GM21360 (cell line): ENCODE results near the gene EEF2.

Experiments used
- ATAC-seq: cut with Tn5 transposase; IDR thresholded peaks from one replicate; pipeline ENCODE4 v1.9.1; 2021; ENCODE audit warnings: mild to moderate bottlenecking, moderate library complexity; ENCODE audit not compliant: unreplicated experiment

EEF2 gene

GRCh38 chr19:3984908-3985642 lies at the start of gene EEF2:
TSS of gene EEF2 (minus strand) at chr19:3985463. CDS start at chr19:3985380, 83 bp downstream.
- ATAC-seq = peak; percentile 41

GRCh38 chr19:4034048-4035017 lies 49.1 kb upstream of the EEF2 start:
- ATAC-seq = no peak

GRCh38 chr19:4033028-4033956 lies 48.0 kb upstream of the EEF2 start:
- no peak for ATAC-seq

- ATAC-seq = no peak
Observed at GRCh38 chr19:4032436-4032835, 47.2 kb upstream of the EEF2 start.

GRCh38 chr19:4031420-4031819 lies 46.2 kb upstream of the EEF2 start:
- no peak for ATAC-seq

- no peak for ATAC-seq
Observed at GRCh38 chr19:4030981-4031380, 45.7 kb upstream of the EEF2 start.

GRCh38 chr19:4030552-4030951 lies 45.3 kb upstream of the EEF2 start:
- no peak for ATAC-seq

- ATAC-seq = no peak
Observed at GRCh38 chr19:4029247-4029614, 44.0 kb upstream of the EEF2 start.

- no peak for ATAC-seq
Observed at GRCh38 chr19:4028334-4029246, 43.3 kb upstream of the EEF2 start.

GRCh38 chr19:4027146-4027545 lies 41.9 kb upstream of the EEF2 start:
- ATAC-seq = no peak

- ATAC-seq = no peak
Observed at GRCh38 chr19:4025317-4025716, 40.1 kb upstream of the EEF2 start.

GRCh38 chr19:4023600-4024398 lies 38.5 kb upstream of the EEF2 start:
- ATAC-seq = no peak

- ATAC-seq = no peak
Observed at GRCh38 chr19:4019578-4019977, 34.3 kb upstream of the EEF2 start.

- ATAC-seq = no peak
Observed at GRCh38 chr19:4018775-4019504, 33.7 kb upstream of the EEF2 start.

GRCh38 chr19:4018140-4018613 lies 32.9 kb upstream of the EEF2 start:
- no peak for ATAC-seq

GRCh38 chr19:4016903-4017638 lies 31.8 kb upstream of the EEF2 start:
- ATAC-seq = no peak

GRCh38 chr19:4016486-4016885 lies 31.2 kb upstream of the EEF2 start:
- ATAC-seq = no peak
